B cell (primary cell): ENCODE results near the gene CC2D2B. TPM values are rescaled to one million over a fixed set of nuclear protein-coding genes. Genes with fewer than 3 reads are reported as not detected.

Source experiments
- ATAC-seq: fragments of 200-7000 bp; cut with Tn5 transposase; one replicate; pipeline ENCODE4 v1.10.0; 2021; ENCODE audit warnings: low read depth, mild to moderate bottlenecking, moderate number of reproducible peaks, moderate library complexity
- CTCF ChIA-PET: fragments of 350-600 bp; sonication (Branson Sonifier 250); formaldehyde crosslinking; loops from one replicate; lab custom pipeline; 2021; ENCODE audit warnings: antibody characterized with exemption, inconsistent platforms; lab: Charles Lee
- POLR2A ChIA-PET: fragments of 350-600 bp; sonication (Branson Sonifier 250); formaldehyde crosslinking; loops from one replicate; lab custom pipeline; 2021; ENCODE audit warnings: antibody characterized with exemption; lab: Charles Lee
- DNase-seq: peaks from one replicate; pipeline ENCODE4 v3.0.0; 2013
- H2AFZ ChIP-seq: 2 replicates; pipeline ENCODE4 v1.6.1; 2012; ENCODE audit warnings: mild to moderate bottlenecking, low read depth, low read length; ENCODE audit not compliant: insufficient read depth, poor library complexity, severe bottlenecking
- H3K27ac ChIP-seq, 2 donors: 1 replicate in 1 of 2; 2 replicates in 1 of 2; pipeline ENCODE4 v1.5.1; 2012 to 2013; ENCODE audit warnings: low read length in 2 of 2, mild to moderate bottlenecking in 2 of 2, moderate library complexity in 1 of 2
- H3K27me3 ChIP-seq, 4 experiments: fragments of 200-600 bp in 1 of 4; sonication (generic) in 1 of 4; replicated peaks in 1 of 4; 1 replicate in 2 of 4; 2 replicates in 2 of 4; pipeline versions ENCODE4 v1.6.1 to v1.7.0; 2013 to 2016; ENCODE audit warnings: low read length in 3 of 4, mild to moderate bottlenecking in 2 of 4, mixed read lengths in 1 of 4, moderate library complexity in 1 of 4; ENCODE audit not compliant: insufficient read depth in 4 of 4, control insufficient read depth in 3 of 4; ENCODE audit errors: control extremely low read depth in 1 of 4
- H3K36me3 ChIP-seq, 2 experiments: replicated peaks in 1 of 2; 1 replicate in 1 of 2; 2 replicates in 1 of 2; pipeline versions ENCODE4 v1.6.1 to v1.7.1; 2013; ENCODE audit warnings: low read length in 1 of 2; ENCODE audit not compliant: insufficient read depth in 2 of 2, control insufficient read depth in 1 of 2; ENCODE audit errors: control extremely low read depth in 1 of 2, extremely low read depth in 1 of 2
- H3K4me1 ChIP-seq, 2 donors: fragments of 200-600 bp in 1 of 2; sonication (generic) in 1 of 2; 1 replicate in 1 of 2; 2 replicates in 1 of 2; pipeline versions ENCODE4 v1.5.1 to v1.6.1; 2013 to 2017; ENCODE audit warnings: low read length in 2 of 2; ENCODE audit not compliant: control insufficient read depth in 2 of 2, insufficient read depth in 2 of 2
- H3K4me2 ChIP-seq: replicated peaks from 2 replicates; pipeline ENCODE3; 2012; ENCODE audit warnings: mild to moderate bottlenecking, low read depth, low read length; ENCODE audit not compliant: poor library complexity, severe bottlenecking
- H3K4me3 ChIP-seq, 5 experiments: fragments of 200-600 bp in 1 of 5; sonication (generic) in 1 of 5; 1 replicate in 3 of 5; 2 replicates in 2 of 5; pipeline versions ENCODE4 v1.5.1 to v1.7.0; 2011 to 2016; ENCODE audit warnings: low read length in 4 of 5, mild to moderate bottlenecking in 4 of 5, low read depth in 2 of 5, control low read depth in 1 of 5, moderate library complexity in 1 of 5; ENCODE audit not compliant: insufficient read depth in 1 of 5; ENCODE audit errors: control extremely low read depth in 1 of 5, extremely low read depth in 1 of 5
- H3K79me2 ChIP-seq: fragments of 200-600 bp; sonication (generic); one replicate; pipeline ENCODE4 v1.6.0; 2016; ENCODE audit warnings: low read length; ENCODE audit not compliant: control insufficient read depth, insufficient read depth
- H3K9ac ChIP-seq: fragments of 200-600 bp; sonication (generic); 2 replicates; pipeline ENCODE4 v1.6.1; 2017; ENCODE audit warnings: mild to moderate bottlenecking, low read length, moderate library complexity
- H3K9me3 ChIP-seq, 3 donors: one replicate each; pipeline versions ENCODE4 v1.6.1 to v1.7.1; 2013; ENCODE audit warnings: low read length in 2 of 3; ENCODE audit not compliant: control insufficient read depth in 2 of 3, insufficient read depth in 1 of 3; ENCODE audit errors: control extremely low read depth in 1 of 3
- H4K20me1 ChIP-seq: 2 replicates; pipeline ENCODE4 v1.6.0; 2012; ENCODE audit warnings: mild to moderate bottlenecking, low read length; ENCODE audit not compliant: insufficient read depth, control insufficient read depth, poor library complexity, severe bottlenecking
- H3K27ac Mint-ChIP-seq: one replicate; pipeline ENCODE4 v1.8.0; 2021; ENCODE audit warnings: mixed read lengths
- H3K27me3 Mint-ChIP-seq: one replicate; pipeline ENCODE4 v1.8.0; 2021; ENCODE audit warnings: mixed read lengths
- H3K4me1 Mint-ChIP-seq: one replicate; pipeline ENCODE4 v1.8.0; 2021; ENCODE audit warnings: mixed read lengths
- H3K4me3 Mint-ChIP-seq: one replicate; pipeline ENCODE4 v1.8.0; 2021; ENCODE audit warnings: mixed read lengths
- H3K9me3 Mint-ChIP-seq: one replicate; pipeline ENCODE4 v1.8.0; 2022; ENCODE audit warnings: mixed read lengths; ENCODE audit not compliant: insufficient read depth
- CTCF ChIP-seq: fragments of 200-600 bp; IDR thresholded peaks from one replicate; pipeline ENCODE4 v1.8.0; 2022; ENCODE audit warnings: antibody characterized with exemption, mild to moderate bottlenecking
- EZH2 ChIP-seq: IDR thresholded peaks from 2 replicates; pipeline ENCODE4 v1.6.1; 2012; ENCODE audit warnings: borderline replicate concordance, low read depth, mild to moderate bottlenecking, moderate library complexity, low read length; ENCODE audit not compliant: insufficient read depth, poor library complexity, severe bottlenecking
- WGBS: methylation state at CpG from one replicate; pipeline ENCODE4 v1.1.5; 2013; ENCODE audit warnings: missing lambda C conversion rate; ENCODE audit not compliant: insufficient coverage; 5-methylcytosine and 5-hydroxymethylcytosine counted together
- intact Hi-C: fragments of 100-400 bp; cut with micrococcal nuclease; formaldehyde crosslinking; loops from one replicate; pipeline ENCODE4 v1.10.0; 2022
- polyA plus RNA-seq: library from polyadenylated mRNA; depleted of rRNA; stranded (reverse); fragments of >200 nt; gene quantifications from 2 replicates; pipeline ENCODE4 v1.2.3, GENCODE V29; 2012
- total RNA-seq, 2 donors: library from RNA; stranded (reverse); fragments of 120-200 nt in 1 of 2; gene quantifications; 1 replicate in 1 of 2; 2 replicates in 1 of 2; pipeline versions ENCODE4 v1.2.3 to v1.2.4, GENCODE V29; 2013 to 2022

Gene CC2D2B
- total and polyA plus RNA-seq, 2 donors (not counting 1 experiment from before 2014, with no cell fraction given) = 0.70 to 2.1 TPM

GRCh38 chr10:95906677-95907455 lies 909 bp upstream of the CC2D2B start:
- no peaks in the 10 kb centered on the region for H4K20me1 ChIP-seq
- Mint-ChIP-seq H3K27me3 (no peaks in the 10 kb centered on the region), H3K4me1 (peaks cover 16% of the 10 kb centered on the region), H3K27ac (peak overlapping the region; percentile 90), H3K9me3 (no peaks in the 10 kb centered on the region), H3K4me3 (peak overlapping the region; percentile 95)
- POLR2A ChIA-PET = interaction anchor here (1.0 kb wide), 1 partner anchor 11 kb away, joined by 4 read pairs; no protein-coding TSS in a partner anchor
- H3K4me2 ChIP-seq = peak overlapping the region; percentile 94
- H2AFZ ChIP-seq = peak overlapping the region; percentile 99
- peaks cover 0 to 3% (median 0%) of the 10 kb centered on the region in 3 donors for H3K9me3 ChIP-seq
- 10% methylated on average over 15 of the region's 22 CpGs for WGBS
- H3K9ac ChIP-seq = peak overlapping the region; percentile 95
- TF ChIP-seq EZH2 (no peak), CTCF (no peak)
- ATAC-seq = peak; percentile 13
- peaks cover 23 to 24% of the 10 kb centered on the region in 2 donors for H3K4me1 ChIP-seq
- no peak for DNase-seq
- intact Hi-C loops = loop anchor here (1.0 to 5.0 kb wide), 3 partner anchors 11 to 183 kb away; partner anchors contain the start of gene CCNJ
- H3K36me3 ChIP-seq = peaks cover 0 to 4% of the 10 kb centered on the region in 2 experiments
- H3K27ac ChIP-seq = peak overlapping the region; percentile 21 to 80
- H3K79me2 ChIP-seq = peaks cover 13% of the 10 kb centered on the region
- CTCF ChIA-PET = interaction anchor here (1.0 to 3.7 kb wide), 4 partner anchors 110 to 219 kb away, joined by 3 to 16 read pairs (median 4); partner anchors contain the start of gene TCTN3
- no peaks in the 10 kb centered on the region for H3K27me3 ChIP-seq
- peak overlapping the region; percentile 71 to 95 (median 92) for H3K4me3 ChIP-seq
